GM19025 (cell line): Measurements from ENCODE around the gene LCE1D.

Experiments used
- ATAC-seq: cut with Tn5 transposase; IDR thresholded peaks from one replicate; pipeline ENCODE4 v1.9.1; 2021; ENCODE audit warnings: mild to moderate bottlenecking, low read depth, moderate library complexity; ENCODE audit not compliant: unreplicated experiment

LCE1D gene, protein sequence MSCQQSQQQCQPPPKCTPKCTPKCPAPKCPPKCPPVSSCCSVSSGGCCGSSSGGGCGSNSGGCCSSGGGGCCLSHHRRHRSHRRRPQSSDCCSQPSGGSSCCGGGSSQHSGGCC

DNA sequence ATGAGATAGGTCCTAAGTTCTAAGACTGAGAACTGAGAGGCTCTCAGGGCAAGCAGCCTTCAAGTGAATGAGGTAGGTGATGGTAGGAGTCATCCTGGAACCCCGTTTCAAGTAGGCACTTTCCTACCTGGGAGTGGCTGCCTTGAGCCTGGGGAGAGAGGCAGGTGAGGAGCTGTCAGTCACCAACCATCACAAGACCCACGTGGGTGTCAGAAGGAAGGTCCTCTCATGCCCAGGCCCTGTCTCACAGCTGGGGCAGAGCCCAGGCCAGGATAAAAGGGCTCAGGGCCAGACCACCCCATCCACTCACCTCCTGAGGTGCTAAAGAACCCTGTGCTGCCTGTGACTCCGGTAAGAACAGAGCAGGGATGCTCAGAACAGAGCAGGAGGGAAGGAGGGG lies at the start of gene LCE1D:
Gene LCE1D (plus strand): TSS at position 301 of the 400 bp plus-strand sequence. CDS start 1,074 bp downstream, outside the sequence.
- no peak for ATAC-seq

DNA sequence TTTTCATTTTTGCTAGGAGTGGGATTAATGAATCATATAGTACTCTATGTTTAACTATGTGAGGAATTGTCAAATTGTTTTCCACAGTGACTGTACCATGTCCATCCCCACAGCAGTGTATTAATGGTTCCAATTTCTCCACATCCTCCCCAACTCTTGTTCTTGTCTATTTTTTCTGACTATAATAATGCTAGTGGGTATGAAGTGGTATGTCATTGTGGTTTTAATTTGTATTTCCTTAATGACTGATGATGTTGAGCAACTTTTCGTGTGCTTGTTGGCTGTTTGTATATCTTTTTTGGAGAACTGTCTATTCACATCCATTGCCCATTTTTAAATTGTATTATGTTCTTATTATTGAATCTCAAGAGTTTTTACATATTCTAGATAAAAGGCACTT lies 48.7 kb upstream of the LCE1D start:
- ATAC-seq = no peak

DNA sequence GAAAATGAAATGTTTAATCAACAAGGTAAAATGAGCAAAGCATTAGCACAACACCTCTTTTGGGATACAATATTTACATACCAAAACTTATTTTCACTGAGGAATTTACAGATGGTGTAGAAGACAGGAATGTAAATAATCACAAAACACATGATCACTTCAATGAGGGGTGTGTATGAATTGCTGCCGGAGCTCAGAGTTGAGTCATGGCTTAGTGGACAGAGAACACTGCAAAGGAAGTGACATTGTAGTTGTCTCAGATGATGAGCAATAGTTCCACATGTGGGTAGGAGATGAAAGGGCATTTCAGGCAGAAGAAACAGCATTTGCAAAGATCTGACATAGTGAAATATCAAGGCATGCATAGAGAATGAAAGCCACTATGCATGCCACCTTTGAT lies 44.3 kb upstream of the LCE1D start:
- ATAC-seq = no peak

DNA sequence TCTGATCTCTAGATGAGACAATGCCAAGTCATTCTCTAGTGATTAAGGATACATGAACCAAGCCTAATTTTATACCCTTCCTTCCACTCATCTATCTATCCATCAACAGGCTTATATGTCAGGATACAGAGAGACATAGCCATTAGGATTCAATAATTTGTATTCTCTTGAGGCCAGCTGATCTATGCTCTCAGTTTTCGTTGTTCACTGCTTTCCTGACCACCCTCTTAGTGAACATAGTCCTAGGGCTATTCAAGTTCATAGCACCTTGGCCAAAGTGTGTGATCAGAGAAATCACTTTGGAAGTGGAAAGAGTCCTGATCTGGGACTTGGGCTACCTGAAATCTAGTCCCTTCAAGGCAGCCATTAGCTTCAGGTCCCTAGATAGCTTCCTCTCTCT lies 42.9 kb upstream of the LCE1D start:
- ATAC-seq = no peak

DNA sequence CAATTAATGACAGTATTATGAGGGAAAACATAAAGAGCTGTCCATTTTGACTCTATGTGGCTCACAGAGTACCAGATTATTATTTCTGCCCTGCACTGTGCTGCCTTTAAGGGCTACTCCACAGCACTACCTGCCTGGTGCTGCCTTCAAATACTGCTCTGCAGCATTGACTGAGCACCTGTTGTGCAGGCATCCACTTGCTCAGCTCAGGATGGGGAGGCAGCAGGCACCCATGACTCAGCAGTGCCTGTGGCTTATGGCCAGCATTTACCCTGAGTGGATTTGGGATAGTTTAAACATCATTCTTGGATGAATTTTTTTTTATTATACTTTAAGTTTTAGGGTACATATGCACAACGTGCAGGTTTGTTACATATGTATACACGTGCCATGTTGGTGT lies 39.6 kb upstream of the LCE1D start:
- no peak for ATAC-seq

DNA sequence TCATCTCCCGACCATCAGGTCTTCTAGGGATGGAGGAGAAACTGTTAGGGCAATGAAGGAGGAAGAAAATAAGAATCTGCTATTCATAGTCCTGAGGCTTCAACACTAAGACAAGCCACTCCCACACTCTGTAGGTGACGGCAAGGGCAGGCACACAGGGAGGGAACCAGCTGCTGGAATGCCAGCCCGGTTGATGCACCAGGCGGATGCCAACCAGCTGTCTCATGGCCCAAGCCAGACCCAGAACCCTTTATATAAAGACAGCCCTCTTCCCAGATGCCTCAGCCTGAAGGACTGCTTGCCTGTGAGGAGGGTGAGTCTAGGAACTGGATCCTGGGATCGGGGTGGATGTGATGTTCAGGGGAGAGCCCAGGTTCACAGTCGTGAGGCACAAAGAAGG lies 38.8 kb upstream of the LCE1D start, which contains the start of gene KPRP:
Gene KPRP (plus strand): TSS at position 279 of the 400 bp plus-strand sequence. CDS start 1,564 bp downstream, outside the sequence.
- no peak for ATAC-seq

DNA sequence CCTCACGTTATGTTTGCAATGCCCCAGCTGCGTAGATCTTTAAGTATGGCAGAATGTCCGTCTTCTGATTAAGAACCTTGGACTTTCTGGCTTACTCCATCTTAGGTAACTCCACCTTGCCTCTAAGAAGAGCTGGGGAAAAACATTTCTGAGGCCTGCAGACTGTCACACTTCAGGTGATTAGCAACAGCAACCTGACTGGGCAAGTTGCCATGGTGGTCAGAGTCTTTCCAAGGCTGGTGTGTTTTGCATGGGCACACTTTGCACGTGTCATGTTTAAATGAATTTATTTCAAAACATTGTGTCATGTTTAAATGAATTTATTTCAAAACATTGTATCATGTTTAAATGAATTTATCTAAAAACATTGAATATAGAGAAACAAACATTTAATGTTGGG lies 37.9 kb upstream of the LCE1D start:
- no peak for ATAC-seq

DNA sequence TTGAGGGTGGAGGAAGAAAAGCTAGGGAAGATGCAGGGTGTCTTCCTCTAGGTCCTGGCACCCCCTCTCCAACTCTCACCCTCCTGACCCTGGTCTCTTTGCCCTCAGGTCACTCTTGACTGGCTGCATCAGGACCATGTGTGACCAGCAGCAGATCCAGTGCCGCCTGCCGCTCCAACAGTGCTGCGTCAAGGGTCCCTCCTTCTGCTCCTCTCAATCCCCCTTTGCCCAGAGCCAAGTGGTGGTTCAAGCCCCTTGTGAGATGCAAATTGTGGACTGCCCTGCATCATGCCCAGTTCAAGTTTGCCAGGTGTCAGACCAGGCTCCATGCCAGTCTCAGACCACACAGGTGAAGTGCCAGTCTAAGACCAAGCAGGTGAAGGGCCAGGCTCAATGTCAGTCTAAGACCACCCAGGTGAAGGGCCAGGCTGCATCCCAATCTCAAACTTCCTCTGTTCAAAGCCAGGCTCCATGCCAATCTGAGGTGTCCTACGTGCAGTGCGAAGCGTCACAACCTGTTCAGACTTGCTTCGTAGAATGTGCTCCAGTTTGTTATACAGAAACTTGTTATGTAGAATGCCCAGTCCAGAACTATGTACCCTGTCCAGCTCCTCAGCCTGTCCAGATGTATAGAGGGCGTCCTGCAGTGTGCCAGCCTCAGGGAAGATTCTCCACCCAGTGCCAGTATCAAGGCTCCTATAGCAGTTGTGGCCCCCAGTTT lies 36.9 kb upstream of the LCE1D start:
- no peak for ATAC-seq

DNA sequence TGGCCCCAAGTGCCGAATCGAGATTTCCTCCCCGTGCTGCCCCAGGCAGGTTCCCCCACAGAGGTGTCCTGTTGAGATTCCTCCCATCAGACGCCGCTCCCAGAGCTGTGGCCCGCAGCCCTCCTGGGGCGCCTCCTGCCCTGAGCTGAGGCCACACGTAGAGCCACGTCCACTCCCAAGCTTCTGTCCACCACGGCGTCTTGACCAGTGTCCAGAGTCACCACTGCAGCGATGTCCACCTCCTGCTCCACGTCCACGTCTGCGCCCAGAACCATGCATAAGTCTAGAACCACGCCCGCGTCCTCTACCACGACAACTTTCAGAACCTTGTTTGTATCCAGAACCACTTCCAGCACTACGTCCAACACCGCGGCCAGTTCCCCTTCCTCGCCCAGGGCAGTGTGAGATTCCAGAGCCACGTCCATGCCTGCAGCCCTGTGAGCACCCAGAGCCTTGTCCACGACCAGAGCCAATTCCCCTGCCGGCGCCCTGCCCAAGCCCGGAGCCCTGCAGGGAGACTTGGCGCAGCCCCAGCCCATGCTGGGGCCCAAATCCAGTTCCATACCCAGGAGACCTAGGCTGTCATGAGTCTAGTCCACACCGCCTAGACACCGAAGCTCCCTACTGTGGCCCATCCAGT lies 35.9 kb upstream of the LCE1D start:
- ATAC-seq = no peak

DNA sequence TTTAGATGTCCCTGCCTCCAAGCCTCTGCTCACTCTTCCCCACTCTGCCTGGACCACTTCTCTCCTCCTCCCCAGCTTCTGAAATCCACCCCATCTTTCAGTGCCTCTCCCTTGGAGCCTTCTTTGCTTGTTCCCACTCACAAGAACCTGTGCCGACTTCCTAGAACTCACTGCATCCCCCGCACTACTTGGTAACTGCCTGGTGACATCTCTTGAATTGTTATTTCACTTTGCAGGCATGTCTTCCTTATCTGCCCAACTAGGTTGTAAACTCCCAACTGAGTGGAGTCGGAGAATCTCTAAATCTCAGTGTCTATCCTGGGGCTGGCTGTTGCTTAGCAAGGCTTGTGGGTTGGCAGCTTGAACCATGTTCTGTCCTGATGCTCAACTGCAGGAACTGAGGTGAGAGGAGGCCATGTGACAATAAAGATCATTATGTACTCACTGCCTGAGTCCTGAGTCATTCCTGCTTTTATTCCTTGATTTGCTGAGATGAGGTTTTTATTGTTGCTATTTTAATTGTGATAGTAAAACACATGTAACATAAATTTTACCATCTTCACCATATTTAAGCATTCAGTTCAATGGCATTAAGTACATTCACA lies 34.8 kb upstream of the LCE1D start:
- ATAC-seq = no peak

DNA sequence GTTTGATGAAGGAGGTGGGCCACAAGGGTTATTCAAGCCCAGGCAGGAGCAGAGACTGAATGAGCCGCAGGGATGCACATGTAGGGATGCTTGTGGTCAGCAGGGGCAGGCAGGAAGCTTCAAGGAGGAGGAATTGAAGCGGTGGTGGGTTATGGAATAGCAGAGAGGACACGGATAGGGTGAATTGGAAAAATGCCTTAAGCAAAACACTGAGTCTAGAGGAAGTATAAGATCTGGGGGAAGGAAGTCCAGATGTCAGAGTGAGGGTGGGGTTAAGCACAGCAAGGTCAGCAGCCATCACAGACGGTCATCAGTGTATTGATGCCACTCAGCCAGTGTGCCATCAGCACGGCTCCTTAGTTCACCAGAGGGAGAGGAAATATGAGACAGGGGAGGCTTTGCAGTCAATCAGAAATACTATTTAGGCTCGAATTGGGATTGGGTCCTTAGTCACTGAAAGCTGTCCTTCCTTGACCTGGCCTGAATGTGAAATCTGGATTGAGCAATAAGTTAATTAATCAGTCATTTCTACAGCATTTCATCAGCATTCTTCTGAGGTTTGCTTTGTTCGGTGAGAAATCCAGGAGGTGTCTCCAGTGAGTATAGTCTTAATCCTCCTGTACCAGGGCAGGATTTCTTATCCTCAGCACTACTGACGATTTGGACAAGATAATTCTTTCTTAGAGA lies 27.5 kb upstream of the LCE1D start:
- no peak for ATAC-seq

DNA sequence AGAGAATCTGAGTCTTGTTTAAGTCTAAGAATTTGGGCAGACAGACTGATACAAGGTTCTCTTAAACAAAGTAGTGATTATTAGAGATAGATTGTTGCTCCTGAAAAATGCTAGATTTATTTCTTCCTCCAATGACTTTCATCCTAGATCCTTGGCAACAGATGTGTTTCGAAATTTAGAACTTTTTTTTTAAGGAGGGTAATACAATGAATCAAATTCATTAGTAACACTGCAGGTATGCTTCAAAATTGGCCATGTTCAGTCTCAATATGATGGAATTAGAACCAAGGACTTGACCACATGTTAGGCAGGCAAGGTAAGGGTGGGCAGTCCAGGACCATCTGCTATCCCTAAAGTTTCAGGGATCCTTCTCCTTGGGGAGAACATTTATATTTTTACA lies 26.1 kb upstream of the LCE1D start:
- no peak for ATAC-seq

DNA sequence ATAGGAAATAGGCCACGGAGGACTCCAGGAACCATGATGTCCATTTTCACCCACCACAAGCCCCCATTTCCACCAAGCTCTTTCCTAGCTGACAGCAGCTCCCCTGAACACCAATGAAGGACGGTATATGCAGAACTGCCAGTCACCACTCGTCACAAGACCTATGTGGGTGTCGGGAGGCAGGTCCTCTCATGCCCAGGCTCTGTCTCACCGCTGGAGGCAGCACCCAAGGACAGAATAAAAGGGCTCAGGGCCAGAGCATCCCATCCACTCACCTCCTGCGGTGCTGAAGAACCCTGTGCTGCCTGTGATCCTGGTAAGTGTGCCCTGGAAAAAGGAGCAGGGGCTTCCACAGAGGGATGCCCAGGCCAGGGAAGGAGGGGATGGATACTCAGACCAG lies 21.6 kb upstream of the LCE1D start, which contains the start of gene LCE1F:
Gene LCE1F (plus strand): TSS at position 266 of the 400 bp plus-strand sequence. CDS start 1,232 bp downstream, outside the sequence.
- ATAC-seq = no peak

DNA sequence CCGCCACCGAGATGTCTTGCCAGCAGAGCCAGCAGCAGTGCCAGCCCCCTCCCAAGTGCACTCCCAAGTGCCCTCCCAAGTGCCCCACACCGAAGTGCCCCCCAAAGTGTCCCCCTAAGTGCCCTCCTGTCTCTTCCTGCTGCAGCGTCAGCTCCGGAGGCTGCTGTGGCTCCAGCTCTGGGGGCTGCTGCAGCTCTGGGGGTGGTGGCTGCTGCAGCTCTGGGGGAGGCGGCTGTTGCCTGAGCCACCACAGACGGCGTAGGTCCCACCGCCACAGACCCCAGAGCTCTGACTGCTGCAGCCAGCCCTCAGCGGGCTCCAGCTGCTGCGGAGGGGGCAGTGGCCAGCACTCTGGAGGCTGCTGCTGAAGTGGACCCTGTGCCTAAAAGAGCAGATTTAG lies 20.2 kb upstream of the LCE1D start:
- ATAC-seq = no peak

DNA sequence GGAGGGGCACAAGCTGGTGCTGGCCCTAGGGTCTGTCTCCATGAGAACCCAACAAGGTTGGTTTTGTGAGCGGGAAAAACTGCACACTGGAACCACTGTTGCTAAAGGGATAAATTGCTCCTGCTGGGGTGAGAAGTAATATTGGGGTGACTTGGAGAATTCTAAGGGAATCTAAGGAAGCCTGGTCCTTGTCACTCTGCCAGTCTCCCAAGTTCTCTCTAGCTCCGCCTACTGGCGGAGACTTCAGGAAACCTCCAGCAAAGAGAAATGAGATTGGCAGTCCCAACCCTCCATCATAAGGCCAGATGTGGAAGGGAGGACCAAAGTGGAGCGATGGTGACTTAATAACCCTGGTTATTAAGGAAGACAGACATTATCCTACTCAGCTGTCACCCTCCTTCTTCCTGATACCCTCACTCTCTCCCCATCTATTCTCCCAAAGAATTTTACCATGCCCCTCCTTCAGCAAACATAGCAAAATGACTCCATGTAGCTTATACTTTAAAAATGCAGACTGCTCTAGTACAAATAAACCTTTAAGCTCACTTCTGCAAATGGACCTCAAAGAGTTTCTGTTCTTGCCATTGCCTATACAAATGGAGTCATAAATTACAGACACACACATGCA lies 18.9 kb upstream of the LCE1D start:
- no peak for ATAC-seq

DNA sequence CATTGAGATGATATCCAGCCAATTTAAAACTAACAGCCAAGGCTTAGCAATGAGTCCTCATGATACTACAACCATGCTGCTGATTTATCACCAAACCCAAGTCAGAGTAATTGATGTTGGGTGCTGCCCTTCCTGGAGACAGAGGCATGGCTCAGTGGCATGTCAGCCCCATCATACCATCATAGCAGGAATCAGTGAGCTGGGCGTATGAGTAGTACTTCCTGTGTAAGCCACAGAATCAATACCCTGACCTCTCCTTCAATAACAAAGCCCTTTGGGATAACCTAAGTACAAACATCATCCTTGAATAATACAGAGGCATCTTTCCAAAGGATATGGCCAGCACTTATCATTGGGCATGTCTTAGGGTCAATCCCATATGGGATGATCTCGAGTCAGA lies 13.4 kb upstream of the LCE1D start:
- ATAC-seq = no peak

DNA sequence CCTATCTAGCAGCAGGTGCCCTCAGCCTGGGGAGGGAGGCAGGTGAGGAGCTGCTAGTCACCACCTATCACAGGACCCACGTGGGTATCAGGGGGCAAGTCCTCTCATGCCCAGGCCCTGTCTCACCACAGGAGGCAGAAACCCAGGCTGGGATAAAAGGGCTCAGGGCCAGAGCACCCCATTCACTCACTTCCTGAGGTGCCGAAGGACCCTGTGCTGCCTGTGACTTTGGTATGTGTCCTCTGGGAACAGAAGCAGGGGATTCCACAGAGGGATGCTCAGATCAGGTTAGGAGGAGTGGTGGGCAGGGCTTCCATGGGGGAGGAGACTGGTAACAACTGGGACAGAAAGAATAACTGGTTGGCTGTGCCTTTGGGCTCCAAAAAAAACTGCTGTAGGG lies 10.4 kb upstream of the LCE1D start, which contains the start of gene LCE1E:
Gene LCE1E (plus strand): TSS at position 181 of the 400 bp plus-strand sequence. CDS start 1,043 bp downstream, outside the sequence.
- no peak for ATAC-seq

DNA sequence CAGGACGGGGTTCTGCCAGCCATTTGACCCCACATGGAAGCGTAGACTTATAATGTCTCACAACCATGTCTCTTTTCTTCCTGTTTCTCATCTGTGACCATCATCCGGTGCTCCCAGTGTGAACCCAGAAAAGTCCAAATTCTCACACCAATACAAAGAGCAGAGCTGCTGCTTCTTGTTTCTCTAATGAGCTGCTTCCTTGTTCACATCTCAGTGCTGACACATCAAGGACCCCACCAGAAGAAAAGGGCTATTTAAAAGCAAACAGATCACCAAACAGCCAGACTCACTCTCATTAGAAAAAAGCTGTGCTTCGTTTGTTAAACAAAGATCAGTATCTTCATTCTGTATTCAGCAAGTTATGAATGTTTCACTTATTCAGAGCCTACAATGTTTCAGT lies 835 bp upstream of the LCE1D start:
- ATAC-seq = no peak

DNA sequence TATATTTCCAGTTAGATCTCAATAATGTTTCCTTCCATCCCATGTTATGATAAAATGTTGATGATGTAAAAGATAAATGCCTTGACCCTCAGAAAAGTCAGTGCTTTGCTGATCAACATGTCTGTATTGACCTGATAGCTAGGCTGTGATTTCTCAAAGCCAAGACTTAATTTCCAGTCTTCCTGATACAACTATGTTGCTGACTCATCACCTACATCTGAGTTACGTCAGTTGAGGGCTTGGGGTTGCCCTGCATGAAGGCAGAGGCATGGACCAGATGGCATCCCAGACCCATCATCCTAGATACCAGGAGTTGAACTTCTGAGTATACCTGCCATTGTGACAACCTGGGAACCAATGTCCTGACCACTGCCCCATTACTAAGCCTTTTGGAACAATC lies 4.8 kb downstream of the LCE1D start:
- ATAC-seq = no peak

DNA sequence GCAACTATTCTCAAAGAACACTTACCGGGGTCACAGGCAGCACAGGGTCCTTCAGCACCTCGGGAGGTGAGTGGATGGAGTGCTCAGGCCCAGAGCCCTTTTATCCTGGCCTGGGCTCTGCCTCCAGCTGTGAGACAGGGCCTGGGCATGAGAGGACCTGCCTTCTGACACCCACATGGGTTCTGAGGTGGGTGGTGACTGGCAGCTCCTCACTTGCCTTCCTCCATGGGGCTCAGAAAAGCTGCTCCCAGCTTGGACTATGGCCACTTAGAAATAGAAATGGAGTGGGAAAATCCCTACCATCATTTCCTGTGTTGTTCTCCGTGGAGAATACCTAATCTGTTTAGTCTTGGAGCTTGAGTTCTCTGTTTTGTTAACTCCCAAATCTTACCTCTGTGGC lies 10.1 kb downstream of the LCE1D start, which contains the start of gene LCE1C:
Gene LCE1C (minus strand): TSS at position 76 of the 400 bp plus-strand sequence. CDS start 1,173 bp downstream, outside the sequence.
- ATAC-seq = no peak
